Retinal pigment epithelial cell (primary cell): ENCODE results near the gene CDK10.
"Not testable (repeated sequence)": the region's sequence is repeated elsewhere in the genome, so short reads cannot be mapped to it uniquely, and the experiment has no call there.

Experiments used
- DNase-seq: peaks from one replicate; pipeline ENCODE4 v3.0.0-alpha.2; 2010; ENCODE audit warnings: low read depth
- H3K4me3 ChIP-seq: 2 replicates; pipeline ENCODE4 v1.5.1; 2011; ENCODE audit warnings: mild to moderate bottlenecking, low read length, control low read depth, moderate library complexity
- CTCF ChIP-seq: conservative IDR thresholded peaks from 2 replicates; pipeline ENCODE4 v1.5.1; 2011; ENCODE audit warnings: low read depth, low read length, control low read depth, inconsistent platforms

The CDK10 gene

GRCh38 chr16:89693289-89693731, 6.8 kb downstream of the CDK10 start:
- TF ChIP-seq CTCF = no peak
- H3K4me3 ChIP-seq = no peak overlapping the region

GRCh38 chr16:89693931-89694783, 7.7 kb downstream of the CDK10 start:
- no peak for TF ChIP-seq CTCF
- H3K4me3 ChIP-seq = no peak overlapping the region
- DNase-seq = no peak

More at GRCh38 chr16:89693289-89693731, 6.8 kb downstream of the CDK10 start:
- no peak for DNase-seq

GRCh38 chr16:89694784-89695085, 8.2 kb downstream of the CDK10 start:
- H3K4me3 ChIP-seq, DNase-seq: not testable (repeated sequence)

DNA sequence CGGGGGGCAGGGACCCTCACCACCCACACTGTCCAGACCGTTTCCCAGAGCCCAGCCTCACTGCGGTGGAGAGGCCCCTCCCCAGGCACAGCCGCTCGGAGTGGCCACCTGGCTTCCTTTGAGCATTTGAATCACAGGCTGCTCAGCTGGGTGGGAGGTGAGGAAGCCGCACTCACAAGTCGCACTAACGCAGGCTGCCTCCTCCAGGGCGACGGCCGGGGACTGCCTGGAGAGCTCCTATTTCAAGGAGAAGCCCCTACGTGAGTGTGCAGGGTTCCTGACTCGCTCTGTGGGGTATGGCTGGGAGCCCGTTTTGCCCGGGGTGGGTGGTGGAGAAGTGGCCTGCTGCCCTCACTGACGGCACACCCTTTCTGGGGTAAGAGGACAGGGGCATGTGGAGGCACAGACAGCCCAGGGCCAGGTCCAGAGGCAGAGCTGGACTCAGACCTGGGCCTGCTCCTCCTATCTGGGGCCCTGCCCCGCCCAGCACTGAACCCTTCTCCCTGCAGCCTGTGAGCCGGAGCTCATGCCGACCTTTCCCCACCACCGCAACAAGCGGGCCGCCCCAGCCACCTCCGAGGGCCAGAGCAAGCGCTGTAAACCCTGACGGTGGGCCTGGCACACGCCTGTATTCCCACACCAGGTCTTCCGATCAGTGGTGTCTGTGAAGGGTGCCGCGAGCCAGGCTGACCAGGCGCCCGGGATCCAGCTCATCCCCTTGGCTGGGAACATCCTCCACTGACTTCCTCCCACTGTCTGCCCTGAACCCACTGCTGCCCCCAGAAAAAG, 8.8 kb downstream of the CDK10 start:
- no peak overlapping the region for H3K4me3 ChIP-seq
- no peak for TF ChIP-seq CTCF
- DNase-seq = no peak

DNA sequence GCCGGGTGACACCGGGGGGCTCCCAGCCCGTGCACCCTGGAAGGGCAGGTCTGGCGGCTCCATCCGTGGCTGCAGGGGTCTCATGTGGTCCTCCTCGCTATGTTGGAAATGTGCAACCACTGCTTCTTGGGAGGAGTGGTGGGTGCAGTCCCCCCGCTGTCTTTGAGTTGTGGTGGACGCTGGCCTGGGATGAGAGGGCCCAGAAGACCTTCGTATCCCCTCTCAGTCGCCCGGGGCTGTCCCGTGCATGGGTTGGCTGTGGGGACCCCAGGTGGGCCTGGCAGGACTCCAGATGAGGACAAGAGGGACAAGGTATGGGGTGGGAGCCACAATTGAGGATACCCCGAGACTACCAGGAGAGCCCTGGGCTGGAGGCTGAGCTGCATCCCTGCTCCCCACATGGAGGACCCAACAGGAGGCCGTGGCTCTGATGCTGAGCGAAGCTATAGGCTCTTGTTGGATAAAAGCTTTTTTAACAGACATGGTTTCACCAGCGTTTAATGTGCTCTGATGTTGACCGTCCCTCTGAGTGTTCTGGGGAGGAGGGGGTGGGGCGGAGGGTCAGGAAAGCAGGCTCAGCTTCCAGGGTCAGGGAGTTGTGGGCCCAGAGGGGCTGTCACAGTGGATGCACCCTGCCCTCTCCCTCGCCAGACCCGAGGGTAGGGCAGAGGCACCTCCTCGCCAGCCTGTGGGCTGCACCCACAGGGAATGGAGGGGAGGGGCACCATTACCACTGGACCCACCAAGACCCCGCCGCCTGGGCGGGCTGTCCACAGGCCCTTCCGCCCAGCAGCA, 9.6 kb downstream of the CDK10 start:
- H3K4me3 ChIP-seq = no peak overlapping the region
- TF ChIP-seq CTCF = no peak
- DNase-seq = no peak

GRCh38 chr16:89696670-89697128, 10.2 kb downstream of the CDK10 start:
- no peak for TF ChIP-seq CTCF
- DNase-seq = no peak
- no peak overlapping the region for H3K4me3 ChIP-seq

DNA sequence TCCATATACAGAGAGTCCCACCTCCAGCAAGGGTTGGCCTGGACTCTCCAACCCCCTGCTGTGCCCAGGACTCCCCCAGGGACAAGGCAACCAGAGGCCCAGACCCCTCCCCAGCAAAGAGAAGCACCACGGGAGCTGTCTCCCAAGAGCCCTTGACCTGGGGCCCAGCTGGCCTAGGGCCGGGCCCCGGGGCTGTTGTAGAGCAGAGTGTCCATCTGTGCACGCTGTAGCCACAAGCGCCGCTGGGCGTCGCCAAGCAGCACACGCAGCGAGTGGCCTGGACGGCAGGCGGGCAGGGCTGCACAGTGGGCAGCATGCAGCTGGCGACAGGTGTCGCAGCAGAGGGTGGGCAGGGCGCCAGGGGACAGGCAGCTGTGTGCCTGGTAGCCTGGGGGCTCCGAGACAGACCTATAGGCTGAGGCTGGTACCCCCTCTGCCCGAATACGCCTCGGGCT, 10.7 kb downstream of the CDK10 start:
- no peak overlapping the region for H3K4me3 ChIP-seq
- no peak for DNase-seq
- TF ChIP-seq CTCF = no peak
